ENCODE measurements around the gene KCNF1. TPM values are rescaled to one million over a fixed set of nuclear protein-coding genes. Genes with fewer than 3 reads are reported as not detected.

KCNF1 gene
- total RNA-seq, 2 experiments from 2014 or later: not detected

DNA sequence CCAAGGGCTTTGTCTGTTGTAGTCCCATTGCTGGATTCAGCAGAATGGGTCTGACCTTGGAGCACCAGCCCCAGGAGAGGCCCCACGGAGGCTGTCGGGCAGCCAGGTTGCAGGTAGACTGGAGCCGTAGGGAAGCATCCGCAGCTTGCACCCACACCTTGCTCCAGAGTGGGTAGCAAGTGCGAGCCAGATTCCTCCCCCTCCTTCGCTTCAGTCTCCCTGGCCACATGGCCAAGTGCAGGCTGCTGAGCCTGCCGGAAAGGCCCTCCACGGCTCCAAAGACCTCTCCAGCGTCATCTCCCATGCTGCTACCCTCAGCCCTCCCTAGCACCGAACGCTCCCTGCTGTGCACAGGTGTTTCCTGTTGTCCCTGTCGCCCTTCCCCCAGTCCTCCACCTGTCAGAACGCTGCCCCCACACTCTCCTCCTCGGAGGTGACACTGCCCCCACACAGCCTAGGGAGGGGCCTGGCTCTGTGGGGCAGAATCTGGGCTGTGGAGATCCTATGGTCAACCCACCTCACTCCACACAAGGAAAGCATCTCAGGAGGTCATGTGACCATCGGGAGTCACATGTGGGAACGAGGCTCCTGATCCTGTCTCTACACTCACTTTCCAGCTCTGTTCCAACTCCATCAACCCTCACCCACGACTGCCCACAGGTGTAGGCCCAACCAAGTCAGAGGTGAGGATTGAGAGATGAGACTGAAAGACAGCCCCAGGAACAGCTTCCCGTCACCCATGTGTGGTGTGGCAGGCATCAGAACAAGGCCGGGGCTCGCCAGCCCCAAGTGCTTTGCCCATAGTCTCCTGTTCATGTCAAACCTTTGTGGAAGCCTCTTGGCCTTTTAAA is 8.3 kb downstream of the KCNF1 start:
- intact Hi-C loops (cut with micrococcal nuclease): no loop called here
- ATAC-seq (no peak), DNase-seq (no peak)
- Mint-ChIP-seq H3K4me3 (no peak overlapping the region), H3K4me1 (ENCODE audit: low read depth) (no peaks in the 10 kb centered on the region), H3K27me3 (peaks cover 9% of the 10 kb centered on the region), H3K27ac (no peak overlapping the region), H3K9me3 (no peaks in the 10 kb centered on the region), H3K36me3 (ENCODE audit: low read depth) (no peaks in the 10 kb centered on the region)
- TF ChIP-seq, protein P1, sequence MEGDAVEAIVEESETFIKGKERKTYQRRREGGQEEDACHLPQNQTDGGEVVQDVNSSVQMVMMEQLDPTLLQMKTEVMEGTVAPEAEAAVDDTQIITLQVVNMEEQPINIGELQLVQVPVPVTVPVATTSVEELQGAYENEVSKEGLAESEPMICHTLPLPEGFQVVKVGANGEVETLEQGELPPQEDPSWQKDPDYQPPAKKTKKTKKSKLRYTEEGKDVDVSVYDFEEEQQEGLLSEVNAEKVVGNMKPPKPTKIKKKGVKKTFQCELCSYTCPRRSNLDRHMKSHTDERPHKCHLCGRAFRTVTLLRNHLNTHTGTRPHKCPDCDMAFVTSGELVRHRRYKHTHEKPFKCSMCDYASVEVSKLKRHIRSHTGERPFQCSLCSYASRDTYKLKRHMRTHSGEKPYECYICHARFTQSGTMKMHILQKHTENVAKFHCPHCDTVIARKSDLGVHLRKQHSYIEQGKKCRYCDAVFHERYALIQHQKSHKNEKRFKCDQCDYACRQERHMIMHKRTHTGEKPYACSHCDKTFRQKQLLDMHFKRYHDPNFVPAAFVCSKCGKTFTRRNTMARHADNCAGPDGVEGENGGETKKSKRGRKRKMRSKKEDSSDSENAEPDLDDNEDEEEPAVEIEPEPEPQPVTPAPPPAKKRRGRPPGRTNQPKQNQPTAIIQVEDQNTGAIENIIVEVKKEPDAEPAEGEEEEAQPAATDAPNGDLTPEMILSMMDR (IDR thresholded peaks at IDR 0.05): no peak
- ChIA-PET POLR2A (no interaction called here), CTCF (no interaction called here)

DNA sequence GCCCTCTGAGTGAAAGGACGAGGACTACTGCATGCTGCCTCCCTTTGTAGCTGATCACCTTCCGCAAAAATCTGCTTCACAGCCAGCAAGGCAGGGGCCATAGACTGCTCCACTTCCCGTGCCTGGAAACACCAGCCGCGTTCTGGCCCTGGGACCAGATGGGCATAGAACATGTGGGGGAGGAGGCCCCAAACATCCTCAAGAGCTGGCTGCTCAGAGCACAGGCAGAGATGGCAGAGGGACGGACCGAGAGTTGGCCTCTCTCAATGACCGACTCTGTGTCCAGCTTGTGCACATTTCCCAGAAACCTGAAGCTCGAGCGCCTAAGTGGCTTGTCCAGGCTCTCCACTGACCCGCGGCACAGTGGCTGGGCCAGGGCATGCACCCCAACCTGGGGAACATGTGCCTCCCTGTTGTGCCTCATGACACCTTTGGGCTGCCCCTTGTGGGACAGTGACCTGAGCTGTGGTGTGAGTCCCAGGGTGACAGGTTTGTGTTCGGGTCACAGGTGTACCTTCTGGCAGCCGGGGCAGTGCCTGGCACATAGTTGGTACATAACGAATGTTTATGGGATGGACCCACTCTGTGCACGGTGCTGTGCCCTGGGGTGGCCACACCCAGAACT is 9.1 kb downstream of the KCNF1 start:
- Mint-ChIP-seq H3K4me1 (ENCODE audit: low read depth) (no peaks in the 10 kb centered on the region), H3K27ac (no peak overlapping the region), H3K9me3 (no peaks in the 10 kb centered on the region), H3K4me3 (no peak overlapping the region), H3K36me3 (ENCODE audit: low read depth) (no peaks in the 10 kb centered on the region), H3K27me3 (peaks cover 6% of the 10 kb centered on the region)
- TF ChIP-seq, protein P1 (IDR thresholded peaks at IDR 0.05): no peak
- CTCF ChIA-PET: no interaction called here
- DNase-seq: no peak
- POLR2A ChIA-PET: no interaction called here
- intact Hi-C loops (cut with micrococcal nuclease): no loop called here
- no peak for ATAC-seq

GRCh38 chr2:10921525-10921924 is 9.8 kb downstream of the KCNF1 start:
- H3K36me3 Mint-ChIP-seq (ENCODE audit: low read depth): no peaks in the 10 kb centered on the region
- peaks cover 6% of the 10 kb centered on the region for H3K27me3 Mint-ChIP-seq
- no peak for ATAC-seq
- no peaks in the 10 kb centered on the region for H3K9me3 Mint-ChIP-seq
- TF ChIP-seq, protein P1 (IDR thresholded peaks at IDR 0.05): no peak
- DNase-seq: no peak
- POLR2A ChIA-PET: no interaction called here
- H3K27ac Mint-ChIP-seq: no peak overlapping the region
- no peak overlapping the region for H3K4me3 Mint-ChIP-seq
- CTCF ChIA-PET: no interaction called here
- H3K4me1 Mint-ChIP-seq (ENCODE audit: low read depth): no peaks in the 10 kb centered on the region
- intact Hi-C loops (cut with micrococcal nuclease): no loop called here

- H3K4me3 Mint-ChIP-seq: no peak overlapping the region
- H3K36me3 Mint-ChIP-seq (ENCODE audit: low read depth): no peaks in the 10 kb centered on the region
- no peak overlapping the region for H3K27ac Mint-ChIP-seq
- no peaks in the 10 kb centered on the region for H3K4me1 Mint-ChIP-seq (ENCODE audit: low read depth)
- ATAC-seq (no peak), DNase-seq (no peak)
- TF ChIP-seq, protein P1 (IDR thresholded peaks at IDR 0.05): no peak
- POLR2A ChIA-PET: no interaction called here
- H3K27me3 Mint-ChIP-seq: peaks cover 6% of the 10 kb centered on the region
- intact Hi-C loops (cut with micrococcal nuclease): no loop called here
- H3K9me3 Mint-ChIP-seq: no peaks in the 10 kb centered on the region
- CTCF ChIA-PET: no interaction called here
These were observed 10.7 kb downstream of the KCNF1 start for GRCh38 chr2:10922307-10923007.

DNA sequence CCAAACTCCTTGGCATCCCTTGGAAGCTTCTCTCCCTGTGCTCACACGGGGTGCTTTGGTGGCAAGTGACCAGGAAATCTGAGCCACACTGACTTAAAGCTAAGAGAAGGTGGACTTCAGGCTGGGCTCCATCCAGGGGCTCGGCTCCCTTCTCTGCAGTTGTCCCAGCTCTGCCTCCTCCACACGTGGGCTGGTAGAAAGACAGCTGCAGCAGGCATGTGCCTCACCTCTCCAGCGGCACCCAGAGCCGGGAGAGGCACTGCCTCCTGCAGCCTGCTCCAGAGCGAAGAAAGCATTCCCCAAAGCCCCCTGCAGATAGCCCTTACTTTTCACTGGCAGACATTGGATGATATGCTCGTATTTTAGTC is 11.3 kb downstream of the KCNF1 start:
- ATAC-seq (no peak), DNase-seq (no peak)
- Mint-ChIP-seq H3K27me3 (peaks cover 7% of the 10 kb centered on the region), H3K27ac (no peak overlapping the region), H3K9me3 (no peaks in the 10 kb centered on the region), H3K36me3 (ENCODE audit: low read depth) (no peaks in the 10 kb centered on the region), H3K4me1 (ENCODE audit: low read depth) (no peaks in the 10 kb centered on the region), H3K4me3 (no peak overlapping the region)
- TF ChIP-seq, protein P1 (IDR thresholded peaks at IDR 0.05): no peak
- ChIA-PET POLR2A (no interaction called here), CTCF (no interaction called here)
- intact Hi-C loops (cut with micrococcal nuclease): no loop called here

Data from activated CD8-positive, alpha-beta T cell treated with anti-CD3 and anti-CD28 coated beads for 36 hours (primary cell).